Activated T-helper 1 cell treated with Interleukin-2 at 50 U/mL for 16 hours (primary cell): Measurements from ENCODE around the gene CRCP.
"Not testable (repeated sequence)": the region's sequence is repeated elsewhere in the genome, so short reads cannot be mapped to it uniquely, and the experiment has no call there.

Experiments
- DNase-seq: peaks from one replicate; pipeline ENCODE4 v3.0.0-alpha.2; 2020; ENCODE audit warnings: low read depth

CRCP gene

DNA sequence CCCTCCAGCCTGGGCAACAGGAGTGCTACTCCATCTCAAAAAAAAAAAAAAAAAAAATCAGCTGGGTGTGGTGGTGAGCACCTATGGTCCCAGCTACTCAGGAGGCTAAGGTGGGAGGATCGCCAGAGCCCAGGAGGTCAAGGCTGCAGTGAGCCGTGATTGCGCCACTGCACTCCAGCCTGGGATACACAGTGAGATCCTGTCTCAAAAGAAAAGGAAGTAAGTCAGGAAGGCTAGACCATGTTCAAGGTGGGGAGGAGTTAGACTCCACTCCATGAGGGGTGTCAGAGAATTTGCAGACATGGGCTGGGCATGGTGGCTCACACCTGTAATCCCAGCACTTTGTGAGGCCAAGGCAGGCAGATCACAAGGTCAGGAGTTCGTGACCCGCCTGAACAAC lies 6.2 kb upstream of the CRCP start:
- DNase-seq, result not testable (repeated sequence)

DNA sequence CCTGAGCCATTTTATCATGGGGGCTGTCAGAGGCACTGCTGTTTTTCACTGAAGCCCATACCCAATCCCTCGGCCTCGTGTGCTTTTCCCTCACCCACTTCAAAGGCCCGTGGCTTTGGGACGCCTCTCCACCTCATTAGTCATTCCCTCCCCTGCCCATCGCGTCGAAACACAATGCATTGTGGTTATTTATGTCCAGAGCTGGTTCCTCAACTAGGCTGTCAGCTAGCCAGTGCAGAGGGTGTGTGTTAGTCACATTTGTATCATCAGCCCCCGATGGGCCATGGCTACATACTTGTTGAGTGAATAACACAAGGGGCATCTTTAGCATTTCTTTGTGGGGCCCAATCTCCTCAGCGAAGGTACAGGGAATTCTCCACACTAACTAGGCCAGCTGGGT lies 3.8 kb upstream of the CRCP start:
- DNase-seq, result no peak

DNA sequence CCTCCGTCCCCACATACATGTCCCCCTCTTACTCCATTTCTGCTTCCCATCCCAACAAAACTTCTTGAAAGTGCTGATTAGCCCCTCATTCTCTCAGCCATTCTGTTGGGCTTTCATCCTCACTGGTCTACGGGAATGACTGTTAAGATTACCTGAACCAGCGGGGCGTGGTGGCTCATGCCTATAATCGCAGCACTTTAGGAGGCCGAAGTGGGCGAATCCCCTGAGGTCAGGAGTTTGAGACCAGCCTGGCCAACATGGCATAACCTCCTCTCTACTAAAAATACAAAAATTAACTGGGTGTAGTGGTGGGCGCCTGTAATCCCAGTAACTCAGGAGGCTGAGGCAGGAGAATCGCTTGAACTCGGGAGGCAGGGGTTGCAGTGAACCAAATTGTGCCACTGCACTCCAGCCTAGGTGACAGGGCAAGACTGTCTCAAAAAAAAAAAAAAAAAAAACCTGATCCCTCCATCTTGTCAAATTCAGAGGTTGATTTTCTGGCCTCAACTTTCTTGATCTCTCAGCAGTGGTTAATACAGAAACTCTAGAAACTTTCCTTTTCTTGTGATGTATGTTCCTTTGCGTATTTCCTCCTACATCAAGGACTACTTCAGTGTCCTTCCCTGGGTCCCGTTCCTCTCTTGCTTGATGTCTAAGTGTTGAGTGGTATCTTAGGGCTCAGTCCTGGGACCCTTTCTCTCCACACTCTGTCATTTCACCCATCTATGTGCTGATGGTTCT lies 2.2 kb downstream of the CRCP start:
- DNase-seq, result not testable (repeated sequence)

DNA sequence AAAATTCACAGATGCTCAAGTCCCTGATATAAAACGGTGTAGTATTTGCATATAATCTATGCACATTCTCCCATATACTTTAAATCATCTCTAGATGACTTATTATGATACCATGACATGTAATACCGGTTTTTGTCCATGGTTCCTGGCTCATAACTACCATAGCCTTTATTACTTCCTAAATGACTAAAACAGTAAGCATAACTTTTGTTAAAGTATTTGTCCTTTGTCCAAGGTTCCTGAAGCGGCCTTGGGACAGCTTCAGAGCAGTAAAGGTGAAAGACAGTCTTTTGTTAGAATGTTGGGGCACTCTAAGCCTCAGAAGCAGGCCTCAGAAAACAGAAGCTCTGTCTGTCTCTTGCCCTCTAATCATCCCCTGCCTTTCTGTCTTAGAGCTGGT lies 4.0 kb downstream of the CRCP start:
- no peak for DNase-seq

DNA sequence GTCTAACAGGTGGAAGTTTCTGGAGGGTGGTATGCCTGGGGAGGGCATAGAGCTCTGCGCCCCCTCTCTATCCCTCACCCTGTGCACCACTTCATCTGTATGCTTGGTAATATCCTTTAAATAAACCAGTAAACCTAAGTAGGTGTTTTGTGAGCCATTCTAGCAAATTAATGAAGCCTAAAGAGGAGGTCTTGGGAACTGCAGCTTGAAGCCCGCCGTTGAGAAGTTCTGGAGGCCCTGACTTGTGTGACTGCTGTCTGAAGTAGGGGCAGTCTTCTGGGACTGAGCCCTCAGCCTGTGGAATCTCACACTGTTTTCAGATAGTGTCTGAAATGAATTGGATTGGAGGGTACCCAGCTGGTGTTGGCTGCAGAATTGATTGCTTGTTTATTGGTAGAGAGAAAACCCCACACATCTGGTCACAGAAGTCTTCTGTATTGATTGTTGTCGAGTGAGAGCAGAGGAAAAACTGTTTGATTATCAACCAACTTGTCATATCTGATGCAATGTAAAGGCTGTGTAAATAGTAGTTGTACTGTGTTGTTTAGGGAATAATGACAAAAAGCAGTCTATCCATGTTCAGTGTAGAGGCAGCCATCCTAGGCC lies 4.7 kb downstream of the CRCP start:
- DNase-seq, result no peak

DNA sequence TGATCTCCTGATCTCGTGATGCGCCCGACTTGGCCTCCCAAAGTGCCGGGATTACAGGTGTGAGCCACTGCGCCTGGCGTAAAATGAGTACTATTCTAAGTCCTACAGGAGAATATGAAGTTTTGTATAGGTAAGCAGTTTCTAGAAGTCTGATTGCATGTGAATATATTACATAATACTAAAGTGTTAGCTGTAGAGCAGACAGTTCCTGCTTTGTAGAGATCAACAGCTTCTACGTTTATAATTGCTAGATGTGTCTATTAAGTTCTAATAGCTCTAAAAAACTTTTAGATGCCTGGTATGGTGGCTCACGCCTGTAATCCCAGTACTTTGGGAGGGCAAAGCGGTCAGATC lies 8.5 kb downstream of the CRCP start:
- DNase-seq, result no peak

DNA sequence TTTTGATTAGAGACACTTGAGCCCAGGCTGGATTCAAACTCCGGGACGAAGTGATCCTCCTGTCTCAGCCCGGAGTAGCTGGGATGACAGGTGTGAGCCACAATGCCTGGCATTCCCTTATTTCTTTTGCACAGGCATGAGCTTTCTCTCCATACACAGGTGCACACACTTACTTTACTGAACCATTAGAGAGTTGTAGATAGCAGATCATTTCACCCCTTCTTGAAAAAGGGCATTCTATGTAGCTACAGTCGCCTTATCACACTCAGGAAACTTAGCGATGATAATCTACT lies 9.9 kb downstream of the CRCP start:
- not testable (repeated sequence) for DNase-seq

DNA sequence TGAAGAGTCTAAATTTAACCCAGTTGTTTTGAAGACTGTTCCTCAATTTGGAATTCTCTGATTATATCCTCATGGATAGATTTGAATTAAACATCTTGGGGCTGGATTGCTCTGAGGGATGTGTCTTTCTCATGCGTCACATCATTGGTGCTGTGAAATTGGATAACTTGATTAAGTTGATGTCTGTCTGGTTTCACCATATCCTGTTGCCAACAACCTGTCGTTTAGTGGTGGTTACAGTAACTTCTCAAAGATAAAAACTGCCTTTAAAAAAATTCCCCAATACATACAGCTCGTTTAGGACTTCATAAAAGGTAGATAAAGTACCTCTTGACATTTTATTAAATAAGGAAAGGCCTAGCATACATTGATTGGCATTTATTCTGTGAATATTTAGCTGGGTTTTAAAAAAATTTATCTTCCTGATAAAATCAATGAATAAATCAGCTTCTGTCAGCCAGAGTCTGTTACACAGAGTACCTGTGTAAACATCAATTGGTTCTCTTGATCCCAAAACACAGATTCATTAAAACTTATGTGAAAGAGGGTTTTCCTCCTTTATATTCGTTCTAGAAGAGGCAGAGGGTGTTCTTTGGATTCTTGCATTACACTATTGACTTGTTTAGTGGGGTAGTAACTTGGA lies 10.5 kb downstream of the CRCP start:
- DNase-seq, result no peak

DNA sequence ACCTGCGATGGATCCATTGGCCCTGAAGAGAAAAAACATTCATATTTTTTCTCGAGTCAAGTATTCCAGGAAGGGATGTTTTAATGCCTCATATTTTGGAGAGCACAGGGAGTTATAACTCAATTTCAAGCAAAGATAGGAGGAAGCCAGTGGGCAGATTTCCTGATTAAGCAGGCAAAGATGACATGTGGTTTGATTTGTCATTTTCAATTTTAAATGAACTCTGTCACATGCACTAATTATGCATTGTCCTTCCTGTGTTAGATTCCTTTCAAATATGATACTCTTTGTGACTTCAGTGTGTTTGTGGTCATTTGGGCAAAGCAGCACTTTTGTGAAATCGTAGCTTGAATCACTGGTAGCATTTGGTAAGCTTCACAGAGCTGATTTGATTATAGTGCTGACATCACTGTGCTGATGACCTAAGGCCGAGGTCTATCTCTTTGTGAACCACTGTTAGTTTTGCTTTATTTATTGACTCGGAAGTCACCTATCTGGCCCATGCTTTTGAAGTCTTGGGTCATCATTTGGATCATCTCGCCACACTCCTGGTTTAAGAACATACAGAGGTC lies 11.2 kb downstream of the CRCP start:
- not testable (repeated sequence) for DNase-seq

DNA sequence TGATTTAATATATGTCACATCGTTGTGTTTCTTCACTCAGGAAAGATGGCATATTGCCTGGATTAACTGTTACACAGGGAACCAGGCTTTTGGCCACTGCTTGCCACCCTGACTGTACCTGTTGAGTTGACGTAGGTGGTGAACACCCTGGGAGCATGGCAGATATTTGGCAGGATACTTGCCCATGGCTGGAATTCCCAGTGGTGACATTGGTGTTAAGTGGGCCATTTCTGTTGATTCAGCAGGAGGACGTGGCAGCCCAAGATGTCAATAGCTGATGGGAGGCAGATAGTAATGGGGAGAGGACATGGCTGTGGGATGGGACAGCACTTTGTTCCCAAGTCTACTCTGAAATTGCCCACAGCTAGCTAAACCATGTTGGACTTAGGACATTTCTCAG lies 12.5 kb downstream of the CRCP start:
- DNase-seq, result not testable (repeated sequence)

DNA sequence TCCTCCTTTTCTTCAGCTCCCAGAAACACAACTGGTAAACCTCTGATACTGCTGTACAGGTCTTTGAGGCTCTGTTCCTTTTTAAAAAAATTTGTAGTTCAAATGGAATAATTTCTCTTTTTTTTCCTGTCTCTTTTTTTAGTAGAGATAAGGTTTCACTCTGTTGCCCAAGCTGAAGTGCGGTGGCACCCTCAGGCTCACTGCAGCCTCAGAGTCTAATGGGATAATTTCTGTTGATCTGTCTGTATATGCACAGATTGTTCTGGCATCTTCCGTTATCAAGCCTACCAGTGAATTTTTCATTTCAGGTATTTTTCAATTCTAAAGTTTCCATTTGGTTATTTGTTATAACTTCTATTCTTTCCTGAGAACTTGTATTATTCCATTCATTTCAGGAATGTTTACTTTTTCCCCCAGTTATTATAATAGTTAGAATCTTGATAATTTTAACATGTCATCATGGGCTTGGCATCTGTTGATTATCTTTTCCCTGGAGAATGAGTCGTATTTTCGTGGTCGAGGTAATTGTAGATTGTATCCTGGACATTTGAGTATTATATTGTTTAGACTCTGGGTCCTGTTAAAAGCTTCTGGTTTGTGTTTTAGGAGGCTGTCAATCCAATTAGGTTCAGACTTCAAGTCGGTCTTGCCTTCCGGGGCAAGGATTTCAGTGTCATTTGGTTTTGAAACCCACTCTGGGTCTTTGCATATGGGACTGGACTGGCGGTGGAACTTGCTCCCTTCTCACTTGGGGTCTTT lies 24.5 kb downstream of the CRCP start:
- no peak for DNase-seq

DNA sequence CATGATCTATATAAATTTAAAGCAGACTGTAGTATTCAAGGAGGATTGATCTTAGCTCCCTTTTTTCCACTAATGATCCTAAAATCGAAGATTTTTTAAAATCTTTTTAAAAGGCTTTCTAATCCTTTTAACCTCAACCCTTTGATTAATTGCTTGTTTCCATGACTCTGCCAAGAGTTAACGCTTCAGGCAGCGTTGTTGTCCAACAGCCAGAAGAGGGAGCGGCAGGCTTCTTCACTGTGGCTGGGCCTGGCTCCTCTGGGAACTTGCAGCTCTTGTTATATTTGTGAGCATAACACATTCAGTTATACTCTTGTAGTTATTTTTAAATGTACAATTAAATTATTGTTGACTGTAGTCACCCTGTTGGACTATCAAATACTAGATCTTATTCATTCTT lies 26.3 kb downstream of the CRCP start:
- DNase-seq, result no peak

DNA sequence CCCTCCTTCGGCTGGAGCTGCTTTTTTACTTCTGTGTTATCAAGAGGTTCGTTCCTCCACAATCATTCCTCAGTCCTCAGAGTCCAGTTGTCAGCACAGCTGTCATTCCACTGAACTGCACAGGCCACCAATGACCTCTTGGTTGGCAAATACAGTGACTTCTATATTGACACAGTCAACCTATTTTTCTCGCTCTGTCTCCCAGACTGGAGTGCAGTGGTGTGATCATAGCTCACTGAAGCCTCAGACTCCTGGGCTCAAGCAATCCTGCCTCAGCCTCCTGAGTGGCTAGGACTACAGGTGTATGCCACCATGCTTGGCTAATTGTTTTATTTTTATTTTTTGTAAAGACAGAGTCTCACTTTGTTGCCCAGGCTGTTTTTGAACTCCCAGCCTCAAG lies 27.7 kb downstream of the CRCP start:
- DNase-seq, result no peak

DNA sequence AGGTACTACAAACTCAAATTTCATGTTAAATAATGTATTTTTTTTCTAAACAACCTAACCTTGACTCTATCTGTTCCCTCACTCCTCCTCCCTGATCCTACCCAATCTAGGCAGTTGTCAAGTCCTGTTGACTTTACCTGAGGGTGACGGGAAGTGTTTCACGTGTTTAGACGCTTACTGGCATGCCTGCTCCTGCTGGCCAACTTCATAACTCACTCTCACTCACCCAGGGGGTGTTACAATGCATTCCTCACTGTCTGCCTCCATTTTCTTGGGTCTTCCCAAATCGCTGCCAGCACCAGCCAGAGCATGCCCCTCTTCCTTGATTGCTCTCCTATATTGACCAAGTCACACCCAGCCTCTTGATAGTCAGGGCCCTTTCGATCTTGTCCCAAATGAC lies 28.3 kb downstream of the CRCP start:
- DNase-seq, result no peak

DNA sequence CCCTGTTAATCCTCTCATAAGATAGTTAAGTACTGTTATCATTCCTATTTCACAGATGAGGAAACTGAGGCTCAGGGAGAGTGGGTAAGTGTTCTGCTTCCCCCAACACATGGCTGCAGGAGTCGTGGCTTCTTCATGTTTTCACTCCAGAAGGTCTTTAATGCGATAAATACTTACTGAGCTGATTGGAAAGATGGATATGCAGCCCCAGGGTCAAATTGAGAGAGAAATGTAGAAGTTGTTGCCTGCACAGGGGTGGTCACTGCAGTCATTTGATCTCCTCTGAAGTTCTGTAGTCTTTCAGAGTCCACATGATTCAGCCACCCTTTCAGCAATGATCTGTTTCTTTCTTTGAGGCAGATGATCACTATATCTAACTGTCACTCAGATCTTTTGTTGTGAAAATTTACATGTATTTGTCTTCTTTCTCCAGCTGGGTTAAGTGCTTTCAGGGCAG lies 29.3 kb downstream of the CRCP start:
- DNase-seq, result no peak

DNA sequence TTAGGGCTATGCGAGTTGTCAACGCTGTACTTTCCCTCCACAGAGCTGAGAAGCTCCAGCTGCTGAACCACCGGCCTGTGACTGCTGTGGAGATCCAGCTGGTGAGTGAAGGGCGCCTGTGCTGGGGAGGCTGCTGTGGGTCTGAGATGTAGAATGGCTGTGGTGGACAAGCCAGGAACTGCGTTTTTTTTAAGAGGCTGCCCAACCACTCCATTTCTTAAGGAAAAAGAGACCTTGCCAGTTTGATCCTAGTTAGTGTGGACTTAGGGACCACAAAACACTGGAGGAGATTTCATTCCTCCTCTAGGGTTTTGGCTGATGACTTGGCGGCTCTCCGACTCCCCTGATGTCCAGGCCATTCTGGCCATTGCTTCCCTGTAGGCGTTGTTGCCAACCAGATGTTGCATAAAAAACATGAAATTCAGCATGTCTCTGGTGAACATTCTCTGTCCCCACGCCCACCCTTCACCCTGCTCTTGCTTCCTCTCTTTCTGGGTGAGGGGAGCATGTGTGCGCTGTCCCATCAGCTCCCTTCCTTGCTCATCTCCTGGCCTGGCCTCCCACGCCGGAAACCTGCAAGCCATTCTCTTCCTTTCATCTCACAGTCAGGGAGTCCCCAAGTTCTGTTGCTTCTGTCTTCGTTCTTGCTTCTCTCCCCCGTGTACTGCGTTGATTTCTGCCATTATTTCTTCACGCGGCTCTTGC lies 30.9 kb downstream of the CRCP start:
- DNase-seq, result no peak

DNA sequence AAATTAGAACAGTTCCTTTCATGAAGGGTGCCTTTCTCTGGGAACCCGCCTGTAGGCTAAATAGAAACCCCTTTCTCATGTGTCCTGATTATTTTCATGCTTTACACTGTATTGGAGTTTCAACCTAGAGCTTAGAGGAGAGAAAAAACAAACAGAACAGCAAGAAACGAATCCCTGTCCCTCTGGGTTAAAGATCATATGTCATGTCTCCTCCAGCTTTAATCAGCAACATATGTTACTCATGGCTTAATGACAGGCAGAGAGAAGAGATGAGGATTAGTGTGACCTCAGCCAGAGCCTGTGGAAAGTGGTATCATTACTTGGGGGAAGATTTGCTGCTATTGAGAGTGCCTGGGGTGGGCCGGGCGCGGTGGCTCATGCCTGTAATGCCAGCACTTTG lies 32.1 kb downstream of the CRCP start:
- no peak for DNase-seq

DNA sequence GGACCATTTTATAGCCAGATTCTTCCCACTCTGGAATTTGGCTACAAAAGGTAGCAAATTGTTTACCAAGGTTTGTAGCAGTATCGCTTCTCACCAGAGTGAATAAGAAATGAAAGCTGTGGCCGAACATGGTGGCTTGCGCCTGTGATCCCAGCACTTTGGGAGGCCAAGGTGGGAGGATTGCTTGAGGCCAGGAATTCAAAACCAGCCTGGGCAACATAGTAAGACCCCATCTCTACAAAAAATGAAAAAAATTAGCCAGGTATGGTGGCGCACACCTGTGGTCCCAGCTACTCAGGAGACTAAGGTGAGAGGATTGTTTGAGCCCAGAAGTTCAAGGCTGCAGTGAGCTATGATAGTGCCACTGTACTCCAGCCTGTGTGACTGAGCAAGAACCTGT lies 33.0 kb downstream of the CRCP start:
- not testable (repeated sequence) for DNase-seq

DNA sequence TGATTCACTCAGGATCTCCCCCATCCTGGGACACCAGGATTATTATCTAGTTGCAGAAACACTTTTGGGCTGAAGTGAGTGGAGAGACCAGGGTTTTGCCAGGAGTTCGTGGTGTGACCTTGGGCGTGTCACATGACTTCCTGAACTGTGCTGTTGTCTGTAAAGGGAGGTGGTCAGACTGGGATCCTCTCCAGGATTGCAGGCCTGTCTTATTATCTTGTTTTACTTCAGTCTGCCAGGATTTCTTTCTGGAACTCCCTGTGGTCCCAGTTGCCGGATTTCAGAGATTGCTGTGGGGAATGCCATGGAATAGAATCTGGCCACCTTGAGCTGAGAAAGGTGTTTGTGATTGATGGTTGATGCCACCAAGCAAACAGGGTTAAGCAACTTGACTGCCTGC lies 35.8 kb downstream of the CRCP start:
- no peak for DNase-seq

DNA sequence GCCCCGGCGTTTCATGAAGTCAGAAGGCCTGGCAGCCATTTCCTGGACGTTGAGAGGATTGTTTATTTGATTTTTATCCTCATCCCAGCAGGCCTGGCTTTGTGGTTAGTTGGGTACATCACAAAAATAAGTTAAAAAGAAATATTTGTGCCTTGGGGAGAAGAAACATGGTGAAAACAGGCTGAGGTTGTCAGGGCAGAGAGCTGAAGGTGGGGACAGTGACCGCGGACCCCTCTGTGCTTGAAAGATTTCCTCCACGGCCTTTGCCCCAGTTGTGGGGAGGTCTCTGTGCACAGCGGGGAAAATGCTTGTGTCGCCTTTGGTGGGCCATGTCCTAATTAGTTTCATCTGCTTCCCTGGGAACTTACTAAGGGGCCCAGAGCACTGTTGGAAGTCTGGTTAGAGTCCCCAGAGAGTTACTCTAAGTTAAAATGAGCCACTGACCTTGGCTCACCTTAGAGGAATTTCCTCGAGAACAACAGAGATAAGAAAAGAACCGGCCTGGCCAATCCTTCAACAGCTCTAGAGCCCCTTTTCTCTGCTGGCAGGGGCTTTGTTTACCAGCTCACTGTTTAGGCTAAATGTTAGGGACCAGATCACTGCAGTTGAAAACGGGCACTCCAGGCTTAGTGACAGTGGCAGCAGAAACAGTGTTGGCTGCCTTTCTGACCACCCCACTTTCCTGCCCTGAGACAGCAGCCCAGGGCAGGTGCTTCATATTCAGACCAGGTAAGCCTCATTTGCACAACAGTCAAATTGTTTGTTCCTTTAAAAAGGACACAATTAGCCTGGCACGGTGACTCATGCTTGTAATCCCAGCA lies 37.9 kb downstream of the CRCP start:
- DNase-seq, result no peak

DNA sequence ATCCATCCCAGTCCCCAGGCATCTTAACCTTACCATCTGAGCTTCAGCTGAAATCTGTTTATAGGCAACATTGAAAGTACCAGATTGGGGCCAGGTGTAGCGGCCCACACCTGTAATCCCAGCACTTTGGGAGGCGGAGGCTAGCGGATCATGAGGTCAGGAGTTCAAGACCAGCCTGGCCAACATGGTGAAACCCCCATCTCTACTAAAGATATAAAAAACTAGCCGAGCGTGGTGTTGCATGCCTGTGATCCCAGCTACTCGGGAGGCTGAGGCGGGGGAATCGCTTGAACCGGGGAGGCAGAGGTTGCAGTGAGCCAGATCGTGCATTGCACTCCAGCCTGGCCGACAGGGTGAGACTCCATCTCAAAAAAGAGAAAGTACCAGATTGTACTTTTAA lies 39.0 kb downstream of the CRCP start:
- DNase-seq, result no peak
